DOHH2 (cell line): Measurements from ENCODE around the gene LSM14A.

Experiments used
- EZH2phosphoT487 ChIP-seq: fragments of 200-600 bp; sonication (generic); IDR thresholded peaks from 2 replicates; pipeline ENCODE4 v1.6.1; 2017; ENCODE audit warnings: borderline replicate concordance, mild to moderate bottlenecking, antibody characterized with exemption, low read length, moderate library complexity, mixed read lengths
- TF ChIP-seq, protein P1 (sequence below): fragments of 200-600 bp; sonication (generic); IDR thresholded peaks from one replicate; pipeline ENCODE4 v1.5.1; 2014; ENCODE audit warnings: antibody characterized with exemption, mild to moderate bottlenecking, low read depth, low read length; ENCODE audit not compliant: poor library complexity, severe bottlenecking

DNA sequence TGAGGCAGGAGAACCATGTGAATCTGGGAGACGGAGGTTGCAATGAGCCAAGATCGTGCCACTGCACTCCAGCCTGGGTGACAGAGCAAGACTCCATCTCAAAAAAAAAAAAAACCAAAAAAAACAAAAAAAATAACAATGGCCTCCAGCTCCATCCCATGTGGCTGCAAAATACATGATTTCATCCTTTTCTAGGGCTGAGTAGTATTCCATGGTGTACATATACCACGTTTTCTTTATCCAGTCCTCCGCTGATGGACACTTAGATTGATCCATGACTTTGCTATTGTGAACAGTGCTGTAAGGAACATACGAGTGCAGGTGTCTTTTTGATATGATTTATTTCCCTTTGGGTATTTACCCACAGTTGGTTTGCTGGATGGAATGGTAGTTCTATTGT lies 20.9 kb upstream of the LSM14A start:
- TF ChIP-seq, protein P1, sequence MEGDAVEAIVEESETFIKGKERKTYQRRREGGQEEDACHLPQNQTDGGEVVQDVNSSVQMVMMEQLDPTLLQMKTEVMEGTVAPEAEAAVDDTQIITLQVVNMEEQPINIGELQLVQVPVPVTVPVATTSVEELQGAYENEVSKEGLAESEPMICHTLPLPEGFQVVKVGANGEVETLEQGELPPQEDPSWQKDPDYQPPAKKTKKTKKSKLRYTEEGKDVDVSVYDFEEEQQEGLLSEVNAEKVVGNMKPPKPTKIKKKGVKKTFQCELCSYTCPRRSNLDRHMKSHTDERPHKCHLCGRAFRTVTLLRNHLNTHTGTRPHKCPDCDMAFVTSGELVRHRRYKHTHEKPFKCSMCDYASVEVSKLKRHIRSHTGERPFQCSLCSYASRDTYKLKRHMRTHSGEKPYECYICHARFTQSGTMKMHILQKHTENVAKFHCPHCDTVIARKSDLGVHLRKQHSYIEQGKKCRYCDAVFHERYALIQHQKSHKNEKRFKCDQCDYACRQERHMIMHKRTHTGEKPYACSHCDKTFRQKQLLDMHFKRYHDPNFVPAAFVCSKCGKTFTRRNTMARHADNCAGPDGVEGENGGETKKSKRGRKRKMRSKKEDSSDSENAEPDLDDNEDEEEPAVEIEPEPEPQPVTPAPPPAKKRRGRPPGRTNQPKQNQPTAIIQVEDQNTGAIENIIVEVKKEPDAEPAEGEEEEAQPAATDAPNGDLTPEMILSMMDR, result no peak
- TF ChIP-seq EZH2phosphoT487, result no peak
